ENCODE data around the gene VTN.

- no peak for TF ChIP-seq CTCF (IDR thresholded peaks at IDR 0.05)
- no peak for TF ChIP-seq POLR2AphosphoS5 (IDR thresholded peaks at IDR 0.05)
- TF ChIP-seq POLR2A (IDR thresholded peaks at IDR 0.05) = no peak
These were observed 15.3 kb upstream of the VTN start for GRCh38 chr17:28385406-28385805.

Data from breast epithelium (tissue), 3 donors.